ENCODE results near the gene MYO18B. TPM values are rescaled to one million over a fixed set of nuclear protein-coding genes. Genes with fewer than 3 reads are reported as not detected.

The MYO18B gene
- polyA plus RNA-seq, 1 donor (not counting 4 experiments of a cell fraction or from before 2014, with no cell fraction given): not detected

DNA sequence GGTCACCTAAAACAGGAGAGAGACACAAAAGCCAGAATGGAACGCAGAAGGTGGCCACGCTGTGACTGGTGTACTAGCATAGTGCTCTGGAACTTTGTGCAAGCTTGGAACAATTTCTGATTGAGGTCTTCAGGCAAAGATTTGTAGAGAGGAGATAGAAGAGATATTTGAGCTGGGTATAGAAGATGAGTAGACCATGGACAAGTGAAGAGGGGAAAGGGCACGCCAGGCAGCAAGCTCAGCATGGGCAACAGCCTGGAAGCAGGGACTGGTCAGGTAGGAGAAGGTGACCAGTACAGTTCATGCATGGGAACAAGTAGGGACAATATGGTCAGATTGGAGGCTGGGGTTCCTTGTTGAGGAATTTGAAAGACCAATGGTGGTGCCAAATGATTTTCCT, 24.4 kb downstream of the MYO18B start:
- Histone ChIP-seq H3K27ac (ENCODE audit: control insufficient read depth, insufficient read depth, low read length) (no peak overlapping the region), H3K4me1 (ENCODE audit: control insufficient read depth, extremely low read depth, insufficient read depth, low read length) (peaks cover 5% of the 10 kb centered on the region), H3K79me2 (ENCODE audit: control insufficient read depth, insufficient read depth, low read length) (no peaks in the 10 kb centered on the region), H3K4me2 (ENCODE audit: control insufficient read depth, extremely low read depth, insufficient read depth, low read depth, low read length) (no peak overlapping the region), H3K27me3 (ENCODE audit: control insufficient read depth, extremely low read depth, insufficient read depth, low read length) (no peaks in the 10 kb centered on the region), H3K9me3 (ENCODE audit: control insufficient read depth, low read depth, low read length) (peaks cover 9% of the 10 kb centered on the region), H3K9ac (ENCODE audit: control insufficient read depth, extremely low read depth, insufficient read depth, low read length) (no peak overlapping the region), H2AFZ (ENCODE audit: control insufficient read depth, low read length) (no peak overlapping the region), H3K4me3 (ENCODE audit: control insufficient read depth in 2 of 3, extremely low read depth in 1 of 3, insufficient read depth in 2 of 3, low read depth in 1 of 3, low read length in 3 of 3) (no peak overlapping the region), H3K36me3 (ENCODE audit: control insufficient read depth in 2 of 2, extremely low read depth in 1 of 2, insufficient read depth in 2 of 2, low read length in 2 of 2) (no peaks in the 10 kb centered on the region), H4K20me1 (ENCODE audit: control insufficient read depth, extremely low read depth, insufficient read depth, low read length) (no peaks in the 10 kb centered on the region), H3K9me1 (ENCODE audit: control insufficient read depth, extremely low read depth, insufficient read depth, low read length) (no peaks in the 10 kb centered on the region)
- DNase-seq (ENCODE audit: low read depth, low spot score) (no peak), FAIRE-seq (no peak)
- TF ChIP-seq EZH2 (IDR thresholded peaks at IDR 0.05; ENCODE audit: low read length) (no peak), CTCF (optimal IDR thresholded peaks at IDR 0.05 in 1 of 3, IDR thresholded peaks at IDR 0.05 in 1 of 3, conservative IDR thresholded peaks at IDR 0.05 in 1 of 3; ENCODE audit: extremely low read depth in 1 of 3, insufficient read depth in 2 of 3, low read length in 3 of 3) (no peak)
- dilution Hi-C loops (cut with MboI; ENCODE audit: extremely low pct_ligation_motif_present, low sequenced_read_pairs): no loop called here

- TF ChIP-seq CTCF (optimal IDR thresholded peaks at IDR 0.05 in 1 of 3, IDR thresholded peaks at IDR 0.05 in 1 of 3, conservative IDR thresholded peaks at IDR 0.05 in 1 of 3; ENCODE audit: extremely low read depth in 1 of 3, insufficient read depth in 2 of 3, low read length in 3 of 3) (no peak), EZH2 (IDR thresholded peaks at IDR 0.05; ENCODE audit: low read length) (no peak)
- Histone ChIP-seq H3K9me1 (ENCODE audit: control insufficient read depth, extremely low read depth, insufficient read depth, low read length) (no peaks in the 10 kb centered on the region), H3K4me1 (ENCODE audit: control insufficient read depth, extremely low read depth, insufficient read depth, low read length) (no peaks in the 10 kb centered on the region), H3K9me3 (ENCODE audit: control insufficient read depth, low read depth, low read length) (peaks cover 9% of the 10 kb centered on the region), H3K27me3 (ENCODE audit: control insufficient read depth, extremely low read depth, insufficient read depth, low read length) (no peaks in the 10 kb centered on the region), H4K20me1 (ENCODE audit: control insufficient read depth, extremely low read depth, insufficient read depth, low read length) (no peaks in the 10 kb centered on the region), H2AFZ (ENCODE audit: control insufficient read depth, low read length) (no peak overlapping the region), H3K36me3 (ENCODE audit: control insufficient read depth in 2 of 2, extremely low read depth in 1 of 2, insufficient read depth in 2 of 2, low read length in 2 of 2) (no peaks in the 10 kb centered on the region), H3K4me3 (ENCODE audit: control insufficient read depth in 2 of 3, extremely low read depth in 1 of 3, insufficient read depth in 2 of 3, low read depth in 1 of 3, low read length in 3 of 3) (no peak overlapping the region), H3K9ac (ENCODE audit: control insufficient read depth, extremely low read depth, insufficient read depth, low read length) (no peak overlapping the region), H3K27ac (ENCODE audit: control insufficient read depth, insufficient read depth, low read length) (no peak overlapping the region), H3K4me2 (ENCODE audit: control insufficient read depth, extremely low read depth, insufficient read depth, low read depth, low read length) (no peak overlapping the region), H3K79me2 (ENCODE audit: control insufficient read depth, insufficient read depth, low read length) (no peaks in the 10 kb centered on the region)
- DNase-seq (ENCODE audit: low read depth, low spot score): no peak
- FAIRE-seq: no peak
- dilution Hi-C loops (cut with MboI; ENCODE audit: extremely low pct_ligation_motif_present, low sequenced_read_pairs): no loop called here
Observed at GRCh38 chr22:25770333-25770732, 28.3 kb downstream of the MYO18B start.

Measured in keratinocyte (primary cell).